Amniotic stem cell (primary cell): ENCODE data around the gene ARHGEF39.
A peak's percentile ranks its signal among the peaks of the same experiment; 100 is the strongest.

Source experiments
- DNase-seq: peaks from one replicate; lab custom pipeline; 2025; lab: John Stamatoyannopoulos, UW

Gene ARHGEF39

DNA sequence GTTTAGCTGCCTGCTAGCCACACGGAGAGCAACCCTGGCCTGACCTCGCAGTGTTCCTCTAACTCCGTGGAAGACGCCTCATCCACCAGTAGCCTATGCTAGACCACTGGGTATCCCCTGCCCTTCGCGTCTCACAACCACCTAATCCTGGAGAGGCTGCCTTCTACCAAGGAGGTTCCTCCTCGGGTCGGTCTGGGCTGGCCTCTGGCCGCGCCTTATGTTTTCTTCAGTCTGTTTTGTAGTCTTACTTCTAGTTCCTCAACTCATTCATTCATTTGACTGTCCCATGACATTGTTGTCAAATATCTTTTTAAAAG lies 26.3 kb upstream of the ARHGEF39 start:
- DNase-seq: no peak

DNA sequence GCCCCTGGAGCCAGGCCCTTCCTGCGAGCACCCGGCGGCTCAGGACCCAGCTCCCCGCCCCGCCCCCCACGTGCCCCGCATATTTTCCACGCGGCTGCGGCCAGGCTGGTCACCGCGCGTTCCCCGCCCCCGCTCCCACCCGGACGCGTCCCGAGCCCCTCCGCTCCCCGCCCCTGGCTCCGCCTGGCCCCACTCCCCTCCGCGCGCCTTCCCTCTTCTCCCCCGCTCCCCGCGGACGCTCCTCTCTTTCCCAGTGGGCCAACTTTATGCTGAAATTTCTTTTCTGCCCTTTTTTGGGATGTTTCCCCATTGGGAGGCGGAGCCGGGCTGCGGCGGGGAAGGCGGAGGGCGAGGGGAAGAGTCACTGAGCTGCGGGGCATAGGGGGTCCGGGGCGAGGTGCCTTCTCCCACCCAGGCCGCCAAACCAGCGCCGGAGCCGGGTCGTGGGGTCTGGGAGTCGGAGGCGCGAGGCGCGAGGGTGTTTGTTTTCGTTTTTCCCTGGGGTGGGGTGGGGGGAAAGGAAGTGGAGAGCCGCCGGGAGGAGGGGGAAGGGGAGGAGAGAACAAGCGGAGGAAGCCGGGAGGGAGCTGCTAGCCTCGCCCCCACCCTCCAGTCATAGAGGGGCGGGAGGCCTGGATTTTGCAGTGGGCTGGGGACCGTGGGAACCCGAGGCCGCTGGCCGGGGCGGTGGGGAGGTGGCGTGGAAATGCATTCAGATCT lies 25.8 kb upstream of the ARHGEF39 start:
- peak; percentile 65 for DNase-seq

DNA sequence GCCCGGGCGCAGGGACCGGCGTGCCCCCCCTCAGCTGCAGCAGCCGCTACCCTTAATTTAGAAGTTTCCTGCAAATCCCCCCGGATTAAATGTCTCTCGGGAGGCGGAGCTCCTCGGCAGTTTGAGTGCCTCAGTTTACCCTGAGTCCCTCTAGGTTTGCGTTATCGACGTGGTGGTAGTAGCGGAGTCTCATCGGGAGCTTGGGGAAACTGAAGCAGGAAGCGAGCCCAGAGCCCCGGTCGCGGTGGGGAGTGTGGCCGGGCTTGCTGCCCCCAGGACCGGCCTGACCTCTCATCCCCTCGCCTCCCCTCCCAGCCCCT lies 25.3 kb upstream of the ARHGEF39 start:
- DNase-seq: no peak

DNA sequence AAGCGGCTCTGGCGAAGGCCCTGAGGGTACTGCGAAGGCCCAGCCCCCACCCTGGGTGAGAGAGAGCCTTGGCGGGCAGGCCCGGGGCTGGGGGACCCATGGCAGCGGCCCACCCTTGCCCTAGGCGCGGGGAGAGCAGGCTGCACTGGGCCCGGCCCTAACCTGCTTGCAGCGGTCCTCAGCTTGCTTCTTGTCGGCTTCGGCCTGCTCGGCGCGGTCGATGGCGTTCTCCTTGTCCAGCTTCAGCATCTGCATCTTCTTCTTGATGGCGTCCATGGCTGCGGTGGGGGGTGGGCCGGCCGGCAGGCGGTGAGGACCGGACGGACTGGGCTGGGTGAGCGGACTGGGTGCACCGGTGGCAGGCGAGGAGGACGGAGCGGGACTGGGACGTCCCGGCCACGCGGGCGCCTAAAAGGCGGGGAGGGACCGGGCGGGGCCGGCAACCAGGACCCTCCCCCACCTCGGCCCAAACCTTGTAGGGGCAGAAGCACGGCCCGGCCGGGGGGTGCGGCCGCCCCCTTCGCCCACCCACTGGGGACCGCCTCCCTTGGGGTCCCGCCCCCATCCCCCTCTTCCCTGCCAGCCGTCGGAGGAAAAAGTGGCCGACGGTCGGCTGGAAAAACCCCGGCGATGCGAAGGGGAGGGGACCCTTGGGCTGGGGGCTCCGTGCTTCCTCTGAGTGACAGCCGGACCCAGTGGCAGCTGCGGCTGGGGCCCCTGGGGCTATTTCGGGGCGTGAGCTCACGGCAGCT lies 24.7 kb upstream of the ARHGEF39 start, which contains the start of gene TPM2:
Gene TPM2, minus strand, starts transcription at position 384 of the 752 bp plus-strand sequence. Its CDS starts 108 bp downstream, at position 276.
- peak; percentile 81 for DNase-seq

DNA sequence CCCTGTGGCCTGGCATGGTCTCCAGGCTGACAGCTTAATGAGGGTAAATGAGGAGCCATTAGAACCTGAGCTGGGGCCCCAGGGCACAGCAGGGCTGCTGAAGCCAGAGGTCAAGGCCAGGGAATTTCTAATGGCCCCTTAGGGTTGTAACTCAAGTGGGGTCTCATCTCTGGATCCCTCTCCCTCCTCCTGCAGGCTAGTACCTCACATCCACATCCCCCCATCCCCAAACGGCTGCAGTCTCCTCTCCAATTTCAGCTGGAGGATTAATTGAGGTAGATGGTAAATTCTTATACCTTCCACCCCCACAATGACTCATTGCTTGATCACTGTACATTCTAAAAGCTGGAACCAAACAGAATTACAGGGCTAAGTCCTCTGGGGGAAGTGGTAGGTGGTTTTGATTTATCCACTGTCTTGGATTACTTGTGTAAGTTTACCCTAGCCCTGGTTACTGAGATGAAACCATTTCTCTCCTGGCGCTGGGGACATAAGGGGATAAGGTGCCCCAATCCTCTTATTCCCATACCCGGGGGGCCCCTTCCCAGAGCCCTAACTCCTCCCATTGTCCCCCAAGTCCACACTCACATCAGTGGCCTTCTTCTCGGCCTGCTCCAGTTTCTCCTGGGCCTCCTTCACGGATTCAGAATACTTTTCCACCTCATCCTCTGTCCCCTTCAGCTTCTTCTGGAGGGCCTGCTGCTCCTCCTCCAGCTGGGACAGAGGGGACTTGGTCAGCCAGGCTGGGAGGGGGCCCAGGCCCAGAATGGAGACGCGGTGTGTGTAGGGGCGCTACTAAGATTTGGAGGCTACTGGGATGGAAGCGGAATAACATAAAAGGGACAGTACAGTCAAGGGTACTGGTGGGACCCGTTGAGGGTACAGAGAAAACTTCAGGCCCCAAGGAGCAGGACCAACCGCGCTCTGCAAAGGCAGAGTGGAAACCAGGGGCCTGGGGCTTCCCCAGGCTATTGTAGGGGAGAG lies 23.9 kb upstream of the ARHGEF39 start:
- no peak for DNase-seq

DNA sequence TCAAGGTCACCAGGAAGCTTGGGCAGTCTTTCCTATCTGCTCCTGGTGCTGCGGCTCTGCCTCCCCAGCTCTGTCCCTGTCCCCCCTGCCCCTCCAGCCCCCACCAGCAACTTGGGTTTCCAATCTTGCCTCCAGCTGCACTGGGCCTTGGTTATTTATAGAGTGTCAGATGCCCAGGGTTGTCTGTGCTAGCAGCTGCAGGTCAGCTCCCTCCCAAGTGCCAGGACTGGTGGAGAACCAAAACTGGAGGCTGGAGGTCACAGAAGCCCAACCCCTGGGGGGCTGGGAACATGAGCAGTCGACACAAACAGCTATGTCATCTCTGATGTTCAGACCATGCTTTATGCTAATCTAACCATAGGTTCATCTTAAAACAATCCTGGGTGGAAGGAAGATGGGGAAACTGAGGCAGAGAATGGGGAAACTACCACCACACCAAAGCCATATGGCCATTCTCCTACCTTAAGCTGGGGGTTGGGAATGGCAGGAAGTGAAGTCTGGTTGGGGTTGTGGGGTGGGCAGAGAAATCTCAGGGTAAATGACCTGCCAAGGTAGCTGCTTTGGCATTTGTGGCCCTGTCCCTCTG lies 23.1 kb upstream of the ARHGEF39 start:
- DNase-seq: no peak

DNA sequence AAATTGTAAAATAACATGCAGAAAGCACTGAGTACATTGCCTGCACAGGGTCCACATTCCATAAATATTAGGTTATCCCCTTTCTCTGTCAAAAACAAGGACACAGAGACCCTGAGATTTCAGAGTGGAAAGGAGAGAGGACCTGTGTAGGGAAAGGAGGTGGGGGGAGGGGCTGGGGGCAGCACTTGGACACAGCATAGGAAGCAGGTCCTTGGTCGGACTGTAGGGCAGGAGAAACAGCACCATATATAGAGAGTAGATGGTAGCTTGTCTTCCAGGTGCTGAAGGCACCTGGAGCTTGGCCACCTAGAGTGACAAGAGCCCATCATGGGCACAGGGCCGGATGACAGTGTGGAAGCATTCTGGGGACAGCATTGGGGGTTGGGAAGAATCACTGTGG lies 22.3 kb upstream of the ARHGEF39 start:
- DNase-seq: no peak

DNA sequence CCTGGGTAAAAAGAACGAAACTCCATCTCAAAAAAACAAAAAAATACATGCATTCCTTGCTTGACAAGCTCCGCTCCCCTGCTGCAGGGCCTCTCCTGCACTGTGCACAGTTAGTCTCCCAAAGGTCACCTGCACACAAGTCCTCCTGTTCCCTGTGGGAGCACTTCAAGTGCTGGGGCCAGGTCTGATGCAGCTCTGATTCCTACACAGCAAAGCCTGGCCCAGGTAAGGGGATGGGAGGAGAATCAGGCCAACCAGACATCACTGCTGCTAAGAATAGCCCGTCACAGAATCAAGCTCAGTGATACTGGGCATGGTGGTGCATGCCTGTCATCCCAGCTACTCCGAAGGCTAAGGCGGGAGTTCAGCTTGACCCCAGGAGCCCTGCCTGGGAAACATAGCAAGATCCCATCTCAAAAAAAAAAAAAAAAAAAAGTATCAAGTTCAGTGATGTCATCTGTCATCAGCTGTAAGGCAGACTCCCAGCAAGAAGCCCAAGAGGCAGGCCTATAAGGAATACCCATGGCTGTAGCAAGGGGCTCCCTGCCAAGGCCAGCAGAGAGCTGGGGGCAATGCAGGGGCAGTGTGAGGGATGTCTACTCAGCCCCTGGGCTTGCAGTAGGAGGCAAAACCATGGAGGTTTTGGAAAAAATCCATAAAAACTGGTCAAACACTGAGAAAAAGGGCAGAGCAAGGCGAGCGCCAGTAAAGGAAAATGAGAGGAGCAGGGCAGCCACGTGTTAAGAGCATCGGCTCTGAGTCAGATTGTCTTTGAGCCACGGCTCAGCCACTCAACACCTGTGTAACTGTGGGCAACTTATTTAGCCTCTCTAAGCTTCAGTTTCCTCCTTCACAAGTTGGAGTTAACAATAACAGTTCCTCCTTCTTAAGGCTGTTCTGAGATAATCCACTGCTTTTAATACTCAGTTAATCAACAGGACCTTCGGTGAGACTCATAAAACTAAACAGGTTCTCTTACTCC lies 21.5 kb upstream of the ARHGEF39 start:
- DNase-seq: no peak

DNA sequence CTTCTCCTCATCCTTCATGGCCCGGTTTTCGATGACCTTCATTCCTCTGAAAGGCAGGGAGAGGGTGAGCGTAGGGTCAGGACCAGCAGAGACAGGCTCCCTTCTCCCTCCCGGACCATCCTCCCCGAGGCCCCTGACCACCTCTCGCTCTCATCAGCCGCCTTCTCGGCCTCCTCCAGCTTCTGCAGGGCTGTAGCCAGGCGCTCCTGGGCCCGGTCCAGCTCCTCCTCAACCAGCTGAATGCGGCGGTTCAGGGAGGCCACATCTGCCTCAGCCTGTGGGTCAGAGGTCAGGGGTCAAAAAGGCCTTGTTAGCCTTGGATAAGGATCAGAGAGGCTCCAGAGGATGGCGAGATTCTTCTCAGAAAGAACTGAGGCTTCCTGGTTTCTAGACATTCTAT lies 20.5 kb upstream of the ARHGEF39 start:
- DNase-seq: no peak

DNA sequence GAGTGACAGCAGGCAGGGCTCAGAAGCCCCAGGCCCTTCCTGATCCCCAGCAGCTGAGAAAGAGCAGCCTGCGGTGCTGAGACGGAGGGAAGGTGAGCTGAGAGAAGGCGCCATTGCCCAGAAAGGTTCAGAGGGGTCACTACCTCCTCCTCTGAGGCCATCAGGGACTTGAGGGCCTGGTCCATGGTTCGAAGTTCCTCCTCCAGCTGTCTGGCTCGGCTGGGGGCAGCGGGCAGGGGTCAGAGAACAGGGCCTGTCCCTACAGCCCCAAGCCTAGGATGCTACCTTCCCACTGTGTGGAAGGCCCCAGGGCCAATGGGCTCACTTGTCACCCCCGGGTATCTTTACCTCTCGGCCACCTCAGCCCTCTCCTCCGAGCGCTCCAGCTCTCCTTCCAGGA lies 19.9 kb upstream of the ARHGEF39 start:
- no peak for DNase-seq

DNA sequence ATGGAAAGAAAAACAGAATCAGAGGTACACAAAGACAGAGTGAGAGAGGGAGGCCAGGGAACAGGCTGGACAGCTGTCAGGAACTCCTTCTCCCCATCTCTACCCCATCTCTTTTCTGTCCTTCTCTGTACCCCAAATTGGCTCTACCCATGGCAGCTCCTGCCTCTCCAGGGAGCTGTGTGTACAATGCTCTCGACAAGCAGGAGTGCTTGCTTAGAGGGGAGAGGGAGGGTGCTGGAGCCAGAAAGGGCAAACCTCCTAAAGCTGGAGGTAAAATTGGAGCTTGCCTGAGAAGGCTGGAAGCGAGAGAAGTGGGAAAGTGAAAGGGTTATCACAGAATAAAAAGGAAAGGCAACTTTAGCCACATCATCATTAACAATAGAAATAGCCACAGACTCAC lies 18.3 kb upstream of the ARHGEF39 start:
- no peak for DNase-seq

DNA sequence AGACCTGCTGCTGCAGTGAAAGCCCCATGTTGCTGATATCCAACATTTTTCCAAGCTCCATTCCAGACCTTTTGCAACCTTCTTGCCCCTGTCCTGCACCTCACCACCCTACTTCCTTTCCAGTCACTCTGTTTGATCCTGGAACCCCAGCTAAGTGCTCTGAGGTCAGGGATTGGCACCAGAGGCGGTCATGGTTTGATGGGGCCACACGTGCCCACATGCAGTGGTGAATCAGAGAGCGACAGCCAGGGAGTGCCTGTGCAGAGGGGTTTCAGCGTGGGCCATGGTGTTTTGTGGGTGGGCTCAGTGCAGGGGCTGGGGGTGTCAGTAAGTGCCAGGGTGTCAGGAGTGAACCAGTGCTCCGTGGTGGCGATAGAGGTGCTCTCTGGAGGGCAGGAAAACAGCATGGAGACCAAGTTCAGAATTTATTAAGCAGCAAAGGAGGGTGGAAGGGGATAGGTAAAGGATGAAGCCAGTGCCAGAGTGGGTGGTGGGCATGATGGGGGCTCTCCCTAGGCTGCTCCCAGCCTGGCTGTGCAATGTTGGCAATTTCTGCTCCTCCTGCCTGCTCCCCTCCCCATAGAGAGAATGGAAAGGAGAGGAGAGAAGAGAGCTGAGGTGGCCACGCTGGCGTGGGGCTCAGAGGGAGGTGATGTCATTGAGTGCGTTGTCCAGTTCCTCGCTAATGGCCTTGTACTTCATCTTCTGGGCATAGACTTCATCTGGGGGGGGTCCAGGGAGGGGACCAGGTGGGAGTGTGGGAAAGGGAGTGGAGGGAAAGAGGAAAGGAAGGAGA lies 17.7 kb upstream of the ARHGEF39 start:
- DNase-seq: no peak

DNA sequence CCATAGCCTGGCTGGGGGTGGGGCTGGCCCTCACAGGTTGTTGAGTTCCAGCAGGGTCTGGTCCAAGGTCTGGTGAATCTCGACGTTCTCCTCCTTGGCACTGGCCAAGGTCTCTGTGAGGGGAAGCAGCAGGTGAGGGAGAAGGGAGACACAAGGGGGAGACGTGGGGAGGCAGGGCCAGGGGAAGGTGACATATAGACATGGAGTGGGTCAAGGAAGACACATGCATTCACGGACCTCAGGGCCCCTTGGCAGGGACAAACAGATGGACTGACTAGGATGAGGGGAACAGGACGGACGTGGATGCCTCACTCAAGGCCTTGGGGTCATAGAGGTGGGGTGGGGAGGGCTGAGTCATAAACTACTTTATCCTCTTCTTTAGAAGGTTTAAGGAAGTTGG lies 17.1 kb upstream of the ARHGEF39 start:
- DNase-seq: no peak

DNA sequence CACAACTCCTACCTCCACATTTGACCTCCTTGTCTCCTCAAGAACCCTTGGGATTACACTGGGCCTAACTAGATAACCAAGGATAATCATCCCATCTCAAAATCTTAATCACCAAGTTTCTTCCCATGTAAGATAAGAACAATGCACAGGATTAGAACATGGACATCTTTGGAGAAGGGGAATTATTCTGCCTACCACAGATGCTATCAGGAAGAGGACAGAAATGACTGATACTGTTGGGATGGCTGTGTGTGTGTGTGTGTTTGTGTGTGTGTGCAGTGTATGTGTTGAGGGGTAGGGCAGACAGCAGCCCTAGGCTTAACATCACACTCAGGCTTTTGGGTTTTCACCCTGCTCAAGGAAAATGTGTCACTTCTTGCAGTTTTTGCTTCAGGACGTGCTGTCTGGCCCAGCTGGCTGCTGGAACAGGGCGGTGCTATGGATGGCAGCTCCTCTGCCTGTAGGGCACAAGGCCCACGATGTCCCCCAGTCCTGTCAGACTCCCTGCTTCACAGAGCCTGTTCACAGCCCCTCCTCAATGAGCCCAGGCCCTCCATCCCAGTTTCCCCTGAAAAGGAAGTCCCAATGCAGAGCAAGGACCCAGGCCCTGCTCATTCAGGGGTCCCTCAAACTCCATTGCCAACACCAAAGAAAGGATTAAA lies 16.5 kb upstream of the ARHGEF39 start:
- no peak for DNase-seq

DNA sequence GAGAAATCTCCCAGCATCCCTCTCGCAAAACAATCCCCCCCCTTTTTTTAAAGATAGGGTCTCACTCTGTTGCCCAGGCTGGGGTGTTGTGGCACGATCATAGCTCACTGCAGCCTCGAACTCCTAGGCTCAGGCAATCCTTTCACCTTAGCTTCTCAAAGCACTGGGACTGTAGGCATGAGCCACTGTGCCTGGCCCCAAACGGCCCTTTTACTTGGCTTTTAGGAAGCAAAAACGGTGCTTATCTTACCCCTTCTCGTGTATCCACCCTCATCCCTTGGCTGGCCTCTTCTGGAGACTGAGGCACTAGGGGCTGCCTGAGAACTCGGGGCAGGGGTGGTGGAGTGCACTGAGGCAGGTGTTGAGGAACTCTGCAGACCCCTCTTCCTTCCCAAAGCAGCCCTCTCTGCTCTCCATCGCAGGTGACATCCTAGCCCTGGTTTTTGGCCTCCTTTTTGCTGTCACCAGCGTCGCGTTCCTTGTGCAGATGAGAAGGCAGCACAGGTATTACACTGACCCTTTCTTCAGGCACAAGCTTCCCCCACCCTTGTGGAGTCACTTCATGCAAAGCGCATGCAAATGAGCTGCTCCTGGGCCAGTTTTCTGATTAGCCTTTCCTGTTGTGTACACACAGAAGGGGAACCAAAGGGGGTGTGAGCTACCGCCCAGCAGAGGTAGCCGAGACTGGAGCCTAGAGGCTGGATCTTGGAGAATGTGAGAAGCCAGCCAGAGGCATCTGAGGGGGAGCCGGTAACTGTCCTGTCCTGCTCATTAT lies 15.5 kb upstream of the ARHGEF39 start:
- DNase-seq: no peak

DNA sequence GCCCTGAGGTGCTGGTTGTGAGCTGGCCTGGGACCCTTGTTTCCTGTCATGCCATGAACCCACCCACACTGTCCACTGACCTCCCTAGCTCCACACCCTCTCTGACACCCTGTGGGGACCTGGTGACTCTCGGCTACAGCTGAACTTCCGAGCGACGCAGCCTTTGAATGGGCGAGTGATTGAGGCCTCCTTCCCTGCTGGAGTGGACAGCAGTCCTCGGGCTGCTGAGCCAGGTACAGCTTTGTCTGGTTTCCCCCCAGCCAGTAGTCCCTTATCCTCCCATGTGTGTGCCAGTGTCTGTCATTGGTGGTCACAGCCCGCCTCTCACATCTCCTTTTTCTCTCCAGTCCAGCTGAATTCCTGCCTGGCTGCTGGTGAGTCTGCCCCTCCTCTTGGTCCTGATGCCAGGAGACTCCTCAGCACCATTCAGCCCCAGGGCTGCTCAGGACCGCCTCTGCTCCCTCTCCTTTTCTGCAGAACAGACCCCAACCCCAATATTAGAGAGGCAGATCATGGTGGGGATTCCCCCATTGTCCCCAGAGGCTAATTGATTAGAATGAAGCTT lies 14.9 kb upstream of the ARHGEF39 start:
- no peak for DNase-seq

DNA sequence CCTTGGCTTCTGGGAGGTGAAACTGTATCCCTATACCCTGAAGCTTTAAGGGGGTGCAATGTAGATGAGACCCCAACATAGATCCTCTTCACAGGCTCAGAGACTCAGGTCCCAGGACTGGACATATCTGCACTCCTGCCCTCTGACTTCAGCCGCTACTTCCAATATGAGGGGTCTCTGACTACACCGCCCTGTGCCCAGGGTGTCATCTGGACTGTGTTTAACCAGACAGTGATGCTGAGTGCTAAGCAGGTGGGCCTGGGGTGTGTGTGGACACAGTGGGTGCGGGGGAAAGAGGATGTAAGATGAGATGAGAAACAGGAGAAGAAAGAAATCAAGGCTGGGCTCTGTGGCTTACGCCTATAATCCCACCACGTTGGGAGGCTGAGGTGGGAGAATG lies 14.1 kb upstream of the ARHGEF39 start:
- no peak for DNase-seq

DNA sequence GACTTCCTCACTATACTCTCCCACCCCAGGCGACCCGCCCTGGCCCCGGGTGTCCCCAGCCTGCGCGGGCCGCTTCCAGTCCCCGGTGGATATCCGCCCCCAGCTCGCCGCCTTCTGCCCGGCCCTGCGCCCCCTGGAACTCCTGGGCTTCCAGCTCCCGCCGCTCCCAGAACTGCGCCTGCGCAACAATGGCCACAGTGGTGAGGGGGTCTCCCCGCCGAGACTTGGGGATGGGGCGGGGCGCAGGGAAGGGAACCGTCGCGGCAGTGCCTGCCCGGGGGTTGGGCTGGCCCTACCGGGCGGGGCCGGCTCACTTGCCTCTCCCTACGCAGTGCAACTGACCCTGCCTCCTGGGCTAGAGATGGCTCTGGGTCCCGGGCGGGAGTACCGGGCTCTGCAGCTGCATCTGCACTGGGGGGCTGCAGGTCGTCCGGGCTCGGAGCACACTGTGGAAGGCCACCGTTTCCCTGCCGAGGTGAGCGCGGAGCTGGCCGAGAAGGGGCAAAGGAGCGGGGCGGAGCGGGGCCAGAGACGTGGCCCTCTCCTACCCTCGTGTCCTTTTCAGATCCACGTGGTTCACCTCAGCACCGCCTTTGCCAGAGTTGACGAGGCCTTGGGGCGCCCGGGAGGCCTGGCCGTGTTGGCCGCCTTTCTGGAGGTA lies 10.9 kb upstream of the ARHGEF39 start:
- DNase-seq: no peak
